SU-DHL-6 (cell line): ENCODE results near the gene FAM156B.
"Not testable (repeated sequence)": the region's sequence is repeated elsewhere in the genome, so short reads cannot be mapped to it uniquely, and the experiment has no call there.

ENCODE experiments used
- CTCF ChIP-seq: fragments of 200-600 bp; sonication (generic); IDR thresholded peaks from one replicate; pipeline ENCODE4 v1.5.1; 2017; ENCODE audit warnings: antibody characterized with exemption, mild to moderate bottlenecking, low read length, moderate library complexity; ENCODE audit not compliant: insufficient read depth, poor library complexity, severe bottlenecking
- EZH2phosphoT487 ChIP-seq: fragments of 200-600 bp; sonication (generic), shearing (Covaris generic); conservative IDR thresholded peaks from 2 replicates; pipeline ENCODE4 v1.6.1; 2018; ENCODE audit warnings: mild to moderate bottlenecking, antibody characterized with exemption, low read length, moderate library complexity, mixed read lengths

- TF ChIP-seq CTCF, EZH2phosphoT487: not testable (repeated sequence)
Measured at GRCh38 chrX:52948265-52948664, 51.1 kb downstream of the FAM156B start.
